Neutrophil (primary cell): ENCODE results near the gene COL8A1.

ENCODE experiments used
- H3K27ac ChIP-seq: fragments of 200-600 bp; sonication (generic); 2 replicates; pipeline ENCODE4 v1.5.1; 2016; ENCODE audit warnings: mild to moderate bottlenecking, moderate library complexity
- H3K27me3 ChIP-seq: fragments of 200-600 bp; sonication (generic); 2 replicates; pipeline ENCODE4 v1.6.0; 2016; ENCODE audit warnings: mild to moderate bottlenecking
- H3K36me3 ChIP-seq: fragments of 200-600 bp; sonication (generic); 2 replicates; pipeline ENCODE4 v1.5.1; 2017
- H3K4me1 ChIP-seq, 2 experiments: fragments of 200-600 bp in 1 of 2; sonication (generic) in 1 of 2; 1 replicate in 1 of 2; 2 replicates in 1 of 2; pipeline versions ENCODE4 v1.5.1 to v1.6.1; 2013 to 2016; ENCODE audit warnings: low read depth in 1 of 2, low read length in 1 of 2, mild to moderate bottlenecking in 1 of 2, moderate library complexity in 1 of 2; ENCODE audit not compliant: control insufficient read depth in 1 of 2, insufficient read depth in 1 of 2
- H3K4me3 ChIP-seq, 2 experiments: fragments of 200-600 bp in 1 of 2; sonication (generic) in 1 of 2; 1 replicate in 1 of 2; 2 replicates in 1 of 2; pipeline ENCODE4 v1.5.1; 2013 to 2016; ENCODE audit warnings: low read depth in 1 of 2, low read length in 1 of 2, mild to moderate bottlenecking in 1 of 2, moderate library complexity in 1 of 2
- H3K9me3 ChIP-seq: fragments of 200-600 bp; sonication (generic); 2 replicates; pipeline ENCODE4 v1.5.1; 2016
- TF ChIP-seq, protein P1 (sequence below): fragments of 200-600 bp; sonication (generic); IDR thresholded peaks from 2 replicates; pipeline ENCODE4 v1.5.1; 2016; ENCODE audit warnings: antibody characterized with exemption

COL8A1 gene

DNA sequence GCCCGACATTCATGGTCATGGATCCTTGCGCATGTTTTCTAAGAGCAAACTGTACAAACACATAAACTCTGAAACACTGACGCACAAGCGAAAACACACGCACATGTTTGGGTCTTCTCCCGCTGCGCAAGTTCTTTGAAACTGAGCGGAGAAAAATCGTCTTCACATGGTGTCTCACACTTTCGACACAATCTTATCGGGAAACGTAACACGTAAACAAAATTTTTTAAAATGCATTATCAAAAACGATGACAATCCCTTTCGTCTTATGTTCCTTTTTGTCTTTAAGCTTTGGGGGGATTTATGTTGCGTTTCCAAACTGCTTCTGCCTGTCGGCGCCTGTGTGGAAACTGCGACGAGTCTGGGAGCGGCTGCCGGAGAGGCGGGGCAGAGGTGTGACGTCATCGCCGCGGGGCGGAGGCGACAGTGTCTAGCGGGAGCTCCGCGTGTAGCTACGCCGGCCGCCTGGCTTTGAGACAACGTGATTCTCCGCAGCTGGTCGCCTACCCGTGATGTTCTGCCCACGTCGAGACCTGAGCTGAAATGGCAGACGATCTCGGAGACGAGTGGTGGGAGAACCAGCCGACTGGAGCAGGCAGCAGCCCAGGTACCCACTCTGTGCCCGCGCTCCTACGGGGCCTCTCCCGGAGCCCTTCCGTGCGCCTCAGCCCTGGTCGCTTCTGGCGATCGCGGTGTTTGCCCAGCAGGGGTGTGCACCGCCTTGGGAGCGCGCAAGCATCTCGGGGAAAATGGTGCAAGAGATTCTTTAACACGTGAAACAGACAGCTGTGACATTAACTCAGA is 179.2 kb downstream of the COL8A1 start, which contains the start of gene CMSS1:
CMSS1 (plus strand) TSS at position 426 of the 804 bp plus-strand sequence.
- no peaks in the 10 kb centered on the region for H3K27me3 ChIP-seq
- H3K9me3 ChIP-seq = no peaks in the 10 kb centered on the region
- peak within 1 kb of the TSS; percentile 69 for H3K27ac ChIP-seq
- H3K4me3 ChIP-seq = peak within 1 kb of the TSS; percentile 56 to 70
- TF ChIP-seq, protein P1, sequence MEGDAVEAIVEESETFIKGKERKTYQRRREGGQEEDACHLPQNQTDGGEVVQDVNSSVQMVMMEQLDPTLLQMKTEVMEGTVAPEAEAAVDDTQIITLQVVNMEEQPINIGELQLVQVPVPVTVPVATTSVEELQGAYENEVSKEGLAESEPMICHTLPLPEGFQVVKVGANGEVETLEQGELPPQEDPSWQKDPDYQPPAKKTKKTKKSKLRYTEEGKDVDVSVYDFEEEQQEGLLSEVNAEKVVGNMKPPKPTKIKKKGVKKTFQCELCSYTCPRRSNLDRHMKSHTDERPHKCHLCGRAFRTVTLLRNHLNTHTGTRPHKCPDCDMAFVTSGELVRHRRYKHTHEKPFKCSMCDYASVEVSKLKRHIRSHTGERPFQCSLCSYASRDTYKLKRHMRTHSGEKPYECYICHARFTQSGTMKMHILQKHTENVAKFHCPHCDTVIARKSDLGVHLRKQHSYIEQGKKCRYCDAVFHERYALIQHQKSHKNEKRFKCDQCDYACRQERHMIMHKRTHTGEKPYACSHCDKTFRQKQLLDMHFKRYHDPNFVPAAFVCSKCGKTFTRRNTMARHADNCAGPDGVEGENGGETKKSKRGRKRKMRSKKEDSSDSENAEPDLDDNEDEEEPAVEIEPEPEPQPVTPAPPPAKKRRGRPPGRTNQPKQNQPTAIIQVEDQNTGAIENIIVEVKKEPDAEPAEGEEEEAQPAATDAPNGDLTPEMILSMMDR = no peak
- H3K4me1 ChIP-seq = peaks cover 14 to 15% of the 10 kb centered on the region in 2 experiments
- no peaks in the 10 kb centered on the region for H3K36me3 ChIP-seq

- Histone ChIP-seq H3K27ac (no peak overlapping the region), H3K9me3 (no peaks in the 10 kb centered on the region), H3K4me3 (no peak overlapping the region), H3K4me1 (peaks cover 14 to 15% of the 10 kb centered on the region in 2 experiments), H3K27me3 (no peaks in the 10 kb centered on the region), H3K36me3 (no peaks in the 10 kb centered on the region)
- TF ChIP-seq, protein P1 = no peak
These were observed 180.4 kb downstream of the COL8A1 start for GRCh38 chr3:99818818-99819217.

DNA sequence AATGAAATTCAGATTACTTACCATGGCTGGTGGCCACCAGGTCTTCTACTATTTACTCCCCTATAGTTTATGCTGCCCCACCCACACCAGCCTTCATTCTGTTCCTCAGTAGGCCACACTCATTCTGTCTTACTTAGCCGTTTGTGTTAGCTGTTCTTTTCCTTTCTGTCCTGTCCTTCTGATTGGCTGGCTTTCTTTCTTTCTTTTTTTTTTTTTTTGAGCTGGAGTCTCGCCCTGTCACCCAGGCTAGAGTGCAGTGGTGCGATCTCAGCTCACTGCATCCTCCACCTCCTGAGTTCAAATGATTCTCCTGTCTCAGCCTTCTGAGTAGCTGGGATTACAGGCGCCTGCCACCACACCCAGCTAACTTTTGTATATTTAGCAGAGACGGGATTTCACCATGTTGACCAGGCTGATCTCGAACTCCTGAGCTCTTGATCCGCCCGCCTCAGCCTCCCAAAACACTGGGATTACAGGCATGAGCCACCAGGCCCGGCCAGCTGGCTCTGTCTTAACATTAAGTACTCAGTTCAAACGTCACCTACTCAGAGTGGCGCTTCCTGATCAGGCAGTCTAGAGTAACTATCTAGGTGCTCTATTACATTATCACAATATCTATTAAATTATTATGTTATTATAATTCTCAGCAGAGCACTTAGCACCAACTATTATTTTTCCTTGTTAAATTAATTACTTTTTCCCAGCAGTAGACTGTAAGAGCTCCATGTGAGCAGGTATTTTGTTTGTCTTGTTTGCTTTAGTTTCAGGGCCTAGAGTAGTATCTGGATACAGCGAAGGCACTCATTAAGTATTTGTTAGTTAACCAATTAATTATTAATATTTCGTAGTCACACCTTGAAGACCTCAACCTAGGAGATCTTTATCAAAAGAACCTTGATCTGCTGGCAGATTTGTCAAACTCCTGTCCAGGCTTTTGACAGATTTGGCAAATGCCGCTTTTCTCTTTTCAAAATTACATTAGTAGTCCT is 185.6 kb downstream of the COL8A1 start:
- Histone ChIP-seq H3K4me3 (no peak overlapping the region), H3K27ac (no peak overlapping the region), H3K9me3 (no peaks in the 10 kb centered on the region), H3K4me1 (no peaks in the 10 kb centered on the region), H3K27me3 (no peaks in the 10 kb centered on the region), H3K36me3 (no peaks in the 10 kb centered on the region)
- TF ChIP-seq, protein P1 = no peak

- Histone ChIP-seq H3K27ac (no peak overlapping the region), H3K4me3 (no peak overlapping the region), H3K9me3 (no peaks in the 10 kb centered on the region), H3K27me3 (no peaks in the 10 kb centered on the region), H3K36me3 (no peaks in the 10 kb centered on the region), H3K4me1 (no peaks in the 10 kb centered on the region)
- TF ChIP-seq, protein P1 = no peak
These were observed 186.7 kb downstream of the COL8A1 start for GRCh38 chr3:99825004-99825640.

- no peak overlapping the region for H3K27ac ChIP-seq
- TF ChIP-seq, protein P1 = no peak
- no peak overlapping the region for H3K4me3 ChIP-seq
- H3K9me3 ChIP-seq = no peaks in the 10 kb centered on the region
- no peaks in the 10 kb centered on the region for H3K27me3 ChIP-seq
- no peaks in the 10 kb centered on the region for H3K36me3 ChIP-seq
- peaks cover 0 to 5% of the 10 kb centered on the region in 2 experiments for H3K4me1 ChIP-seq
These were observed 191.4 kb downstream of the COL8A1 start for GRCh38 chr3:99829844-99830243.
